HG03442 (cell line): ENCODE measurements around the gene RALA.
"Not testable (repeated sequence)": the region's sequence is repeated elsewhere in the genome, so short reads cannot be mapped to it uniquely, and the experiment has no call there.

Experiments used
- ATAC-seq: cut with Tn5 transposase; IDR thresholded peaks from one replicate; pipeline ENCODE4 v1.9.1; 2021; ENCODE audit warnings: mild to moderate bottlenecking, moderate library complexity; ENCODE audit not compliant: unreplicated experiment

The RALA gene

GRCh38 chr7:39721345-39721744 lies 98.0 kb downstream of the RALA start:
- ATAC-seq: no peak

GRCh38 chr7:39721919-39722597 lies 98.7 kb downstream of the RALA start:
- ATAC-seq: no peak

- no peak for ATAC-seq
Observed at GRCh38 chr7:39727231-39728012, 104.0 kb downstream of the RALA start.

GRCh38 chr7:39732837-39733804 lies 109.7 kb downstream of the RALA start:
- ATAC-seq: peak; percentile 93

GRCh38 chr7:39733881-39734632 lies 110.7 kb downstream of the RALA start:
- ATAC-seq: no peak

- ATAC-seq: no peak
Observed at GRCh38 chr7:39734633-39735004, 111.2 kb downstream of the RALA start.

- no peak for ATAC-seq
Observed at GRCh38 chr7:39735903-39736302, 112.5 kb downstream of the RALA start.

- no peak for ATAC-seq
Observed at GRCh38 chr7:39741942-39742623, 118.7 kb downstream of the RALA start.

- no peak for ATAC-seq
Observed at GRCh38 chr7:39744620-39745019, 121.2 kb downstream of the RALA start.

GRCh38 chr7:39745320-39745719 lies 121.9 kb downstream of the RALA start:
- no peak for ATAC-seq

- no peak for ATAC-seq
Observed at GRCh38 chr7:39746103-39746819, 122.9 kb downstream of the RALA start.

GRCh38 chr7:39749177-39749576 lies 125.8 kb downstream of the RALA start:
- ATAC-seq: no peak

GRCh38 chr7:39749717-39750116 lies 126.3 kb downstream of the RALA start:
- no peak for ATAC-seq

GRCh38 chr7:39750253-39751077 lies 127.1 kb downstream of the RALA start:
- no peak for ATAC-seq

- not testable (repeated sequence) for ATAC-seq
Observed at GRCh38 chr7:39753237-39753636, 129.9 kb downstream of the RALA start.

GRCh38 chr7:39753823-39754325 lies 130.5 kb downstream of the RALA start:
- no peak for ATAC-seq

- no peak for ATAC-seq
Observed at GRCh38 chr7:39754326-39755120, 131.2 kb downstream of the RALA start.
